SW 1271 (cell line): ENCODE measurements around the gene CBLL1.

ENCODE experiments used
- DNase-seq, 2 experiments: peaks; one replicate each; lab custom pipeline; 2025; lab: John Stamatoyannopoulos, UW

The CBLL1 gene

GRCh38 chr7:107810626-107811025 lies 66.7 kb downstream of the CBLL1 start:
- DNase-seq = no peak
